GM21381 (cell line): ENCODE measurements around the gene ST3GAL5.

Experiments used
- ATAC-seq: cut with Tn5 transposase; IDR thresholded peaks from one replicate; pipeline ENCODE4 v1.9.1; 2021; ENCODE audit warnings: mild to moderate bottlenecking, moderate library complexity; ENCODE audit not compliant: unreplicated experiment

Gene ST3GAL5

DNA sequence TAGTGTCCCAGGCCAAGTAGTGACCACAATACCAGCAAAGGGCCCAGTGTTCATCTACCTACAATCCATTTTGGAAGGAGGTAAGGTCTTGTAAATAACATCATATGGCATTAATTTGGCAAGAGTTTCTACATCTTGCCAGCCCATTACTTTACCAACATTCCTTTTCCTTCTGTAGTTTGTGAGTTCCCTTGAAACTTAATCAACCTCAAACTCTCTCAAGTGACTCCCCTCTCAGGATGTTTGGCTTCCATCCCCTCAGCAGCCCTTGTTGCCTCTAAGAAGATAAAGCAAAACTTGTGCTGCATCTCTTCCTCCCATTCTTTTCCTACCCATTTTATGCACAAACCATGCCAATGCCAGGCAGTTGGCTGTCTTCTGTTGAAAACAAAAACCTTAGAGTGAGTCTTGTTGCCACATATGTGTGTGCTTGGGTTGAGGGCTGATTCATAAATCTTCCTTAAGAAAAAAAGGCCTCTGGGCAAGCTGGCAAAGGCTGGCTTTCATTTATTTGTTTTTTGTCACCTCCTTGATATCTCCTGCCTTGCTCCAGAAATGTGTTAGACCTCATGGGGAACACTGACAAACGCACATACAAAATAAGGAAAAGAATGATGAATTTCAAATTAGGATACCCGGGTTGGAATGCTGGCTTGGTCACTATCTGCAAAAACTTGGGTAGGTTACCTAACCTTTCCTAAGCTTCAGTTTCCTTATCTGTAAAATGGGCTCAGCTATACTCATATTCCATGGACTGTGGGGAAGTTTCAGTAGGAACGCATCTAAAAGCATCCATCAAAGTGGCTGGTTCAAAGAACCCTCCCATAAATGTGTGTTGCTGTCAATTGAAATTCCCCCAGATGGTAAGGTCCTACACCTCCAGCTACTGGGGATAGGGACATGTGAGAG is 29.4 kb upstream of the ST3GAL5 start:
- ATAC-seq, result no peak

DNA sequence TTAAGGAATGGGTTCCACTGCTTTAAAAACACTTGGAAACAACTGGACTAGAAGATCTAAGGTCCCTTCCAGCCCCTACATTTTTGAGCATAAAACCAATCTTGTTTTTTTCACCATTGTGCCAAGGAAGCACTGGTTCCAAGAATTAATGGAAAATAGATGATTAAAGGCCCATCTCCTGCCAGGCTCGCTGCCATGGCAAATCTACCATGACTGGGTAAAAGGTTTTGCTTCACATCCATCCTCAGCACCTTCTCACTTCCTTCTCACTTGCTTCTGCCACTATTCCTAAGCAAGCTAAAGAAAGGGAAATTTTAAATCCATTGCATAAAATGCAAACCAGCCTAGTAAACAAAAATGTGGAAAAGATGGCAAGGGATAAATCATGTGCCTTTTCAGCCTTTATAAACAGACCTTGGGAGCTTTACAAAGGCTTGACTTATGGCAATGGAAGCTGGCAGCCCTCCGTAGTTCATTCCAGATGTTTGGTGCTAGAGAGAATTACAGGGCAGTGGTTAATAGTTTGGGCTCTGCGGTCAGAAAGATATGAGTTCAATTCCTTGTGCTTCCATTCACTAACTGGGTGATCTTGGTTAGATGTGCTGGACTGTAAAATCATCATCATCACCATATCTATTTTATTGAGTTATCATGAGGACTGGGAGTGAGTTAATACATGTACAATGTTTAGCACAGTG is 27.0 kb upstream of the ST3GAL5 start:
- no peak for ATAC-seq

DNA sequence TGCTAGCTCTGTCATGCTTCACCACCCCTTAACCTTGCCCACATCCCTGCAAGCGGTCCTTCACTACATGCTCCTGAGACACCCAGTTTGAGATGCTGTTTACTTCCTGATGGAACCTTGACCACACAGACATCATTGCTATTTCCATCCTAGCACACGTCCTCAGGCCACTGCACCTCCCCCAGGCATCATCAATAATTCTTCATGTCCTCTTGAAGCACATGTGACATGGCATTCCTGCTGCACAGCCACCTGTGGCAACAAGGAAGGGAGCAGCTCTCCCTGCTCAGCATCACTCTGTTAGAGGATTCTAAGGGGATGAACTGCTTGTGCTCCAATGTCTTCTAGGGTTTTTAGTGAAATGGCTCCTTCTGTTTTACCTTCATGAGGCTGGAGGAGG is 26.1 kb upstream of the ST3GAL5 start:
- ATAC-seq, result no peak

DNA sequence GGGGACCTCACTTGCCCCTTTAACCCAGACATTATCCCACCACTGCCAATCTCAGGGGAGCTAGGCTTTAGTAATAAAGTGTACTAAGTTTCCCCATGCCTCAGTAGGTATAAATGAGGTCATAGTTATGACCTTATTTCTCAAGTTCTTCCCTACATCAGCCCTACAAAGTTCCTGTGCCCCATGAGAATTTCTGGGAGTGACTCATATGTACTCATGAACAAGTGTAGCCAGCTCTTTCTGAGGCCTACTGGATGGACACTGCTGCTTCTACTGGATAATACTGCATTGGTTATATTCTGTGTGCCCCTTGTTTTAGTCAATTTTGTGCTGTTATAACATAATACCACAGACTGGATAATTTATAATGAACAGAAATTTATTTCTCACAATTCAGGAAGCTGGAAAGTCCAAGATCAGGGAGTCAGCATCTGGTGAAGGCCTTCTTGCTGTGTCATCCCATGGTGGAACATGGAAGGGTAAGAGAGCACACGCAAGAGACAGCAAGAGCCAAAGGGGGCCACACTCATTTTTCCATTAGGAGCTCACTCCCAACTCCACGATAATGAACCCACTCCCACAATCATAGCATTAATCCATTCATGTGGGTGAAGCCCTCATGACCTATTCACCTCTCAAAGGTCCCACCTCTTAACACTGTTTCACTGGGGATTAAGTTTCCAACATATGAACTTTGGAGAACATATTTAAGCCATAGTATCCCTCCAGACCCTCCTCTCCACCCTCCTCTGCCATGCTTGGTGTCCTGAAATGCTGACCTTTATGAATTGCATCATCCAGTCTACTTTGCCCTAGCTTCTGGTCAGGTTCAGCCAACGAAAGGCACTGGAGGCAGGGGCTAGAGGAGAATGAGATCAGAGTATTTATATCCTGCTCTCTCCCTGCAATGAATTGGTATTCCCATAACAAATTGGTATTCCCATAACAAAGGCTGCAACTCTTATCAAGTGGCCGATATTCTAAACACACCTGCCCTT is 25.4 kb upstream of the ST3GAL5 start:
- ATAC-seq, result no peak

DNA sequence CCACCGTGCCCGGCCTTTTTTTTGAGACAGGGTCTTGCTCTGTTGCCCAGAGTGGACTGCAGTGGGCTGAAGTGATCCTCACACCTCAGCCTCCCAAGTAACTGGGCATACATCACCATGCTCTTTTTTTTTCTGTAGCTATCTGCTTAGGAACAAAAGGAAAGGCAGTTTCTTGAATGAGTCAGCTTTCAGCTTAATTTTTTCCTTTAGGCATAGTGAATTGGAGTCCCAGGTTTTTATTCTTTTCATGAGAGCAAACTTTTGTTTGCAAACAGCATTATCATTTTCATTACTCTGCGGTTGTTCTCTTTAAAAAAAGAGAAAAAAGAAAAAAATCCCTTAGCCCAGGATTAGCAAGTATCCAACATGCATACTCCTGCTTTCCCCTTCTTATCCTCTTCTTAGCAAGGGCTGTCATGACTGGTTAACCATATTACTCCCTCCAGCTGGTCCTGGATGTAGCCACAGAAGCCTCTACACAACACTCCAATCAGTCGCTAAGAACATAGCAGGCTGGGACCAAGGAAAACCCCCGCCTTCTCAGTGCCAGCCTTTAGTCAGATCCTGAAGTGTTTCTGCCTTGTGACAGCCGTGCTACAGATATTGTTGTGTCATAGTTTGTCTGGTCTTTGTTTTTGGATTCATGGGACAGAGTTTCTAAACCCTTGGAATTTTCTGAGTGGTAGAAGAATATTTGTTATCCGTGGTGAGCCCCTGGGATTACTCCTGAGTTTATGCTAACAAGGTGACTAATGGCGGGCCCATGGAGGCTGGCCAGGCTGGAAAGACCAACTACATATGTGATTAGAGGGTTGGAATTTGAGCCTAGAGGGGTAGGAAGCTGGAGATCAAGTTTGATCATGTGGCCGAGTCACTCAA is 23.3 kb upstream of the ST3GAL5 start:
- ATAC-seq, result no peak

DNA sequence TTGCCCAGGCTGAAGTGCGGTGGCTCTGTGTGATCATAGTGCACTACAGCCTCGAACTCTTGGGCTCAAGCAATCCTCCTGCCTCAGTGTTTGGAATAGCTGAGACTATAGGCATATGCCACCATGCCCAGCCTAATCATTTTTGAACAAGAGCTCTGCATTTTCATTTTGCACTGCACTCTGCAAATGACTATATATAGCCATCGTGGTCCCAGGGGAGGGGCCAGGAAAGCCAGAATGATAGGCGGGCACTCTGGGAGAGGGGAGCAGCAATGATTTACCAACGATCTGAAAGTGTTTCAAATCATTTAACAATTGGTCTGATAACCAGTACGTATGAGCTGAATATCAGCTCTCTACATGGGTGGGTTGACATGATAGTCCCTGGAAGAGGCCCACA is 22.3 kb upstream of the ST3GAL5 start:
- no peak for ATAC-seq

DNA sequence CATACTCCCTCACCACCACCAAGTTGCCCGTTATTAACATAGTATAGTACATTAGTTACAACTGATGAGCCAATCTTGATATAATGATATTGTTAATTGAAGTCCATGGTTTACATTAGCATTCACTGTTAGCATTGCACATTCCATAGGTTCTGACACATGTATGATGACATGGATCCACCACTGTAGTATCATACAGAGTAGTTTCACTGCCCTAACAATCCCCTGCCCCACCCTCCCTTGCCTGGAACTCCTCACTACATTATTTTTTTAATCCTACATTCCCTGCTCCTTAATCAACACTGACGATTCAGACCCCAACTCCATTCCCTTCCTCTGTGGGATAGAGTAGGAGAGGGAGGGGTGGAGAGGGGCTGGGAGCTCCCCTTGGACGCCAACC is 20.2 kb upstream of the ST3GAL5 start:
- ATAC-seq, result no peak

DNA sequence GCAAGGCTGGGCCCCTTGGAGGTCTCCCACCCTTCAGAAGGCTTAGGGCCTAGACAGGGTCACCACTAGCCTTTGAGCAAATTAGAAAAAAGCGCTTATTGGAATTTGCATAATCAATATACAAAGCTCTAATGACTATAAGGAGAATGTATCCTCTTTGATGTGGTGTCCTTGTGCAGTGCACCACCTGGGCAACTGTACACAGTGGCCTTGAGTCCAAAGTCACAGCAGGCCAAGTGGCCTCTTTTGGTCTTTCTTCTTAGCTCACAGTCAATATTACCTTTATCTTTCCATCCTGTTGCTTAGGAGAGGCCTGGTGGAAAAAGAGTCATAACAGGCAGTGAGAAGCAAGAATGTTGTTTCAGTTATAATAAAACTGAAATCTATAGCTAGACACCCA is 19.7 kb upstream of the ST3GAL5 start:
- no peak for ATAC-seq

DNA sequence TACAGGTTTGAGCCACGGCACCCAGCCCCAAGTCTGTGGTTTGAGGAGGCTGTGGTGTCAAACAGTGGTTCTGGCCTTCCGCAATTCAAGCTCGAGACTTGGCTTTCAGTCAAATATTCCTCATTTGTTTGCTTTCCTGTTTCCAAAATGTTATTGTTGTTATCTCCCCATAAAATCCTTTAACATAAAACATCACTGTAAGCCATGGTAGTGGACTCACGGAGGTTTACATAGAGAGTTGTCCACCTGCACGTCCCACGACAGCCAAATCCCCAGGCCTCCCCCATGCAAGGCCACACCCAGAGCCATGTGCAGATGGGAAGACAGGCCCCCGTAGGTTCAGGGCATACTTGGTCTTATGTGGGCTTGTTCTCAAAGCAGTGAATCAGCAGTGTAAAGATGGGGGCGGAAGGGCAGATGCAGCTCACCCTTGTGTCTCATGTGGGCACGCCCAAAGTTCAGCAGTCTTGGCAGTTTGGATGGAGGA is 18.9 kb upstream of the ST3GAL5 start:
- no peak for ATAC-seq

DNA sequence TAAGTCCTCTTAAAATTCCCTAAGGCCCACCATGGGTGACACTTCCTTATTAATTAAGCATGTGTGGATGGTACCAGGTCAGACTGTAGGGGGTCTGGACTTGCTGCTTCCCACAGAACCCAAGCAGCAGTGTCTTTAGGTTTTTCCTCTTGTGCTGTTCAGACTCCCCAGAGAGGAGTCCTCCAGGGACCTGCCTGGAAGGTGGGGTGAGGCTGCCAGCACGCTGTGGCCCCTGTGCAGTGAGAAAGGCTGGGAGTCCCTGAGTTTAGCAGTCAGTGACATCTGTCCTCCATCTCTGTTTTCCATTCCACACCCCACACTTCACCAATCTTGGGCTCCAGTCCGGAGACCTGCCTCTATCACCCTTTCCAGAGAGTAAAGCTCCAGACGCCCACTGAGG is 18.0 kb upstream of the ST3GAL5 start:
- ATAC-seq, result no peak

DNA sequence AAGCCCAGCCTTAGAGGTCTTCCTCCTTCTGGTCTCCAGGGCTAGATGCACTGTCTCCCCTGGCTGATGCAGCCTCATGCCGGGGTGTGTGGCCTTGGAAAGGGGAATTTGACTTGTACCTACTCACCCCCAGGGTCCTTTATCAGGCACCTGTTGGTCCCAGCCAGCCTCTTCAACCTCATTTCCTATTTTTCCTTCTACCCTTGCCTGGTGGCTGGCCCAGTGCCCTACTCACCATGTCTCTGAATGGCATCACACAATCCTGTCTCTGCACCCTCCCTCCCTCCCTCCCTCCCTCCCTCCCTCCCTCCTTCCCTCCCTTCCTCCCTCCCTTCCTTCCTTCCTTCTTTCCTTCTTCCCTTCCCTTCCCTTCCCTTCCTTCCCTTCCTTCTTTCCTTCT is 17.1 kb upstream of the ST3GAL5 start:
- ATAC-seq, result no peak

DNA sequence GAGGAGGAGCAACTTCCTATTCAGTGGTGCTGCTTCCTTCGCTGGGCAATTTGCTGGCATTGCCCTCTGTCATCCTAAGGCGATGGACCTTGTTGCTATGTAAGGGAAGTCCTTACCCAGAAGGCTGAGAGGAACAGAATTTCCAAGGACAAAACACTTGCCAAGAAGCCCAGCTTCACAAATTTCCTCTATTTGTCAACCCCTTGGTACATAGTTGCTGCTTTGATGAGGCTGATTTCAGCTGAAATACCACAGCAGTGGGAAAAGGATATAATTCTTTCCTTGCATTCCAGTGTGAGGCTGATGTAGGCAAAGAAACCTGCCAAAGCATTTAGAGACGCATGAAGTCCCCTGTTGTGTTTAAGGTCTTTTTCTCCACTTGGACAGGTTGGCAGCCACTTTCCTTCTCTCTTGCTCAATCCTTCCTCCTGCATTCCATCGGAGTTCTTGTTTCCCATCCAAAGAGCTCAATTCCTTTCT is 16.4 kb upstream of the ST3GAL5 start:
- ATAC-seq, result no peak

DNA sequence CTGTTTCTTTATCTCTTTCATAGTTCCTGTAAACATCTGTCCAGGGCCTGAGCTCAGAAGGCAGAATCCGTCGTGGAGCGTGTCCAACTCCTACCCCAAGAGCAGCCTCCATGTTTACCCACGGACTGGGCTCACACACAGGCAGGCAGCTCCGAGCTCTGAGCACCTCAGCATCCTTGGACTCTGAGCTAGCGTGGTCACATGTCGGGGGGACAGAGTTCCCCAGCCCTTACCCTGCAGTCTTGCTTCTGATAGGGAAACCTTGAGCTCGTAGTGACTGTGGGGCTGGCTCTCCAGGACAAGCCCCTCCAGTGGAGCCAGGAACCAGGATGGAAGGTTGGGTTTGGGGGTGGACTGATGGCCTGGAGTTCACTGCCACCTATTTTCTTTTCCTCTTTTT is 15.1 kb upstream of the ST3GAL5 start:
- no peak for ATAC-seq

DNA sequence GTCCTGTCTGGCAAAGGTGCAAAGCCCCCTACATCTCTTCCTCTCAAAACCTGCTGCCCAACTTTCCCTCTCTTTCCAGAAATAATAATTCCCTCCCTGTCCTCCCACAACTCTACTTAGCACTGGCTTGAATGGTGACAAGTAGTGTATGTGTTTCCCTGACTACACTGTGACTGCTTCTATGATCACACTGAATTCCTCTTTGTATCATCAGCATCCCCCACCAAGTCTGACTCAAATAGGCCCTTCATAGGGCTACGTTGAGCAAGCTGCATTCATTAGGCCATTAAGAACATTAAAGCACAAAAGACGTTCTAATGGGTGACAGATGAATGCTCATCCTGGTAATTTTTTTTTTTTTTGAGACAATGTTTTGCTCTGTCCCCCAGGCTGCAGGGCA is 13.7 kb upstream of the ST3GAL5 start:
- no peak for ATAC-seq

DNA sequence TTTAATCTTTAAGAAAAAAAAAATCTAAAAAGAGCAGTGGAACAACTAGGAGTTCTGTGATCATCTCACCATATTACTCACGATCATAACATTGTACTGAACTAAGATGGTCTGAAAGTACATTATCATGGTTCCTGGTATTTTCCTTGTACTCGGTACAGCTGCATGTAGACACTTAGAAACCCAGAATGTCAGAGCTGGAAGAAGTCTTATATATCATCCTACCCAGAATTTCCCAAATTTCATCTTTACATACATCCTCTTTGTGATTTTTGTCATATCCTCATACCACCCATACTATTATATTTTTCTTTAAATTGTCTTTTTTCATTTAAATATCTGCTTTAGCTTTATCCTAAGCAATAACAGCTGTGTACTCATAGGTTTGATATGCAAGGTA is 12.4 kb upstream of the ST3GAL5 start:
- ATAC-seq, result no peak

DNA sequence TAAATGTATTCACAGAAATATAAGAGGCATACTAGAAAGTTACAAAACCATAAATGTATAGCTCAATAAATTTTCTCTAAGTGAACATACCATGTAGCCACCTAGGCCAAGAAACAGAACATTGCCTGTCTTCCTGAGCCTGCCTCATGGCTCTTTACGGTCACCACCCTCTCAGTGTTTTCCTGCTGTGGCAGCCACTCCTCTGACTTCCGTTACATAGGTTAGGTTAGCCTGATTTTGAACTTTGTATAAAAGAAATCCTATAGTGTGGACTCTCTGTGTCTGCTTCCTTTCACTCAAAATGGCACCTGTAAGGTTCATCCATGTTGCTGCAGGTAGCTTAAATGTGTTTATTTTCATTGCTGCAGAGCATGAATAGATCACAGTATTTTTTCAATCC is 11.6 kb upstream of the ST3GAL5 start:
- no peak for ATAC-seq

DNA sequence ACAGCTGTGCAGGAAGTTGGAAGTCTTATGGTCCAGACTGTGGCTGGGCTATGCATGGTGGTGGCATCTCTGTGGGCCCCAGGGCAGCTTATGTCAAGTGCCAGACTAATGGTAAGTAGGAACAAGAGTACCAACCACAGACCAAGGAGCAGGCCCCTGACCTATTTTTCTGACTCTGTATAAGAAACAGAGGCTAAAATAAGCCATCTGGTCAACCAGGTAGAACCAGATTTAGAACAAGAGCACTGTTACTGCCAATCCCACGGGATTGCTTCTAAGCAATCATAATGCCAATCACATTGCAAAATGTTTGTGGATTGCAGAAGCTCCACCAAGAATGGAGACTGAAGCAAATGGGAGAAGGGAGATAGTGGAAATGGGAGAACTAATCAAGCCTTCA is 11.1 kb upstream of the ST3GAL5 start:
- no peak for ATAC-seq

DNA sequence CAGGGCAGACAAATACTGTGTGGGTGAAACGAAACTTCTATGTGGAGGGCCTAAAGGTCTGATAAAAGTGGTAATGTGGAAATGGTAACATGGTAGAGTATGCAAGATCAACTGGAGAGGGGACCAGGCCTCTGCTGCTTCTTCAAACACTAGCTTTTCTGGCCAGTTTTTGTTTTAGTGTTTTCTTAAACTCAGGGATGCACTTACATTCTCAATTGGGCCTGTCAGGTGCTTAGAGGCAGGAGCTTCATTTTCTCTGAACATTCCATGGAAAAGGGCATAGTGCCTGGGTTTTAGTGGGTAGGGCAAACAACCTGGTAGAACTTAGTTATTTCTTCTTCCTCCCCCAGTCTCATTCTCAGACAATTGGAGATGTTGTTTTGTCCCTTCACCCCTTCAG is 10.5 kb upstream of the ST3GAL5 start:
- ATAC-seq, result no peak

DNA sequence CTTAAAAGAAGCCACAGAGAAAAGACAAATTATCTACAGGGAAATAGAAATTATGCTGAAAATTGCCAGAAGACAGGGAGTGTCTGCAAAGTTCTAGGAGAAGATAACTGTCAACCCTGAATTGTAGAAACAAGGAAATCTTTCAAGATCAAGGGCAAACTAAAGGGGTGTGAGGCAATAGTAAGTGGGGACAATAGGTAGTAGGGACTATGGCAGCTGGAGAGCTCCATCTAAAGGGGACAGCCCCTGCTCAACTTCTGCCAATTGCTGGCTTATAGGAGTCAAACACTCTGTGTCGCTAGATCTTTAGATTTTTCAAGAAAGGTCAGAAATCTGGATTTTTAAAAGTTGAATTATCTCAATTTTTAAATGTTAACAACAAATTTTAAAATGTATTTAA is 10.1 kb upstream of the ST3GAL5 start:
- no peak for ATAC-seq
